ENCODE measurements around the gene DOCK11. TPM values are rescaled to one million over a fixed set of nuclear protein-coding genes. Genes with fewer than 3 reads are reported as not detected.

DOCK11 gene
- total RNA-seq, 4 donors from 2014 or later = 13.1 to 33.1 (median 25.4) TPM

DNA sequence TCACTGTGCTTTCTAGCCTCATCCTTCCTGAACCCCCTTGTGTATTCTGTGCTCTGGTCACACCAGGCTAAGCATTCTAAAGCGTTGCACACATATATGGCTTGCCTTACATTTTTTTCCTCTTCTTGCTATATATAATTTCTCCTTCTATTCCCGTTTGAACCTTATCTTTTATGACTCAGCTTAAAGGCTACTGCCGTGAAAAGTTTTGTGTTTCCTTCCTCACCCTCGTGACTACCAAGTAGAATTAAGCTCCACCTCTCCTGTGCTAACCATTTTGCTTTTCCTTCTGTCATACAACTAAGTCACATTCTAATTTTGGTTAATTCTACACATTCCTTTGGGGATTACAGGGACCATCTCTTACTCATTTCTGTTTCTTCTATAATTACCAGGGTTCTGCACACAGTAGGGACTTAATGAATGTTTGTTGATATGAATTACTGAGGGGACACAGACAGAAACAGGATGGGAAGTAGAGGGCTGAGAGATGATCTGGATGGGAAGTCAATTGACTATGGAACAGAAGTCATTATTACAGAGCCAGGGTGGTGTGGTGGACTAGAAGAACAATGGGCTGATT lies 67.1 kb downstream of the DOCK11 start:
- Histone ChIP-seq H3K4me3 (no peak overlapping the region), H3K27ac (no peak overlapping the region)
- intact Hi-C loops (cut with DNase I; ENCODE audit: low total_unique reads) = no loop called here

GRCh38 chrX:118564498-118564897 lies 68.9 kb downstream of the DOCK11 start:
- H3K4me1 ChIP-seq = no peaks in the 10 kb centered on the region
- H3K27ac ChIP-seq = no peak overlapping the region
- no peaks in the 10 kb centered on the region for H3K36me3 ChIP-seq
- intact Hi-C loops (cut with DNase I; ENCODE audit: low total_unique reads) = no loop called here
- DNase-seq = no peak
- H3K27me3 ChIP-seq = no peaks in the 10 kb centered on the region
- no peaks in the 10 kb centered on the region for H3K9me3 ChIP-seq
- no peak for TF ChIP-seq POLR2A (IDR thresholded peaks at IDR 0.05)
- TF ChIP-seq, protein P1, sequence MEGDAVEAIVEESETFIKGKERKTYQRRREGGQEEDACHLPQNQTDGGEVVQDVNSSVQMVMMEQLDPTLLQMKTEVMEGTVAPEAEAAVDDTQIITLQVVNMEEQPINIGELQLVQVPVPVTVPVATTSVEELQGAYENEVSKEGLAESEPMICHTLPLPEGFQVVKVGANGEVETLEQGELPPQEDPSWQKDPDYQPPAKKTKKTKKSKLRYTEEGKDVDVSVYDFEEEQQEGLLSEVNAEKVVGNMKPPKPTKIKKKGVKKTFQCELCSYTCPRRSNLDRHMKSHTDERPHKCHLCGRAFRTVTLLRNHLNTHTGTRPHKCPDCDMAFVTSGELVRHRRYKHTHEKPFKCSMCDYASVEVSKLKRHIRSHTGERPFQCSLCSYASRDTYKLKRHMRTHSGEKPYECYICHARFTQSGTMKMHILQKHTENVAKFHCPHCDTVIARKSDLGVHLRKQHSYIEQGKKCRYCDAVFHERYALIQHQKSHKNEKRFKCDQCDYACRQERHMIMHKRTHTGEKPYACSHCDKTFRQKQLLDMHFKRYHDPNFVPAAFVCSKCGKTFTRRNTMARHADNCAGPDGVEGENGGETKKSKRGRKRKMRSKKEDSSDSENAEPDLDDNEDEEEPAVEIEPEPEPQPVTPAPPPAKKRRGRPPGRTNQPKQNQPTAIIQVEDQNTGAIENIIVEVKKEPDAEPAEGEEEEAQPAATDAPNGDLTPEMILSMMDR (IDR thresholded peaks at IDR 0.05) = no peak
- H3K4me3 ChIP-seq = no peak overlapping the region

More for the DNA sequence above, 67.1 kb downstream of the DOCK11 start:
- no peaks in the 10 kb centered on the region for H3K27me3 ChIP-seq
- no peaks in the 10 kb centered on the region for H3K36me3 ChIP-seq
- H3K9me3 ChIP-seq = no peaks in the 10 kb centered on the region
- no peaks in the 10 kb centered on the region for H3K4me1 ChIP-seq
- TF ChIP-seq, protein P1 (IDR thresholded peaks at IDR 0.05) = no peak
- no peak for TF ChIP-seq POLR2A (IDR thresholded peaks at IDR 0.05)
- no peak for DNase-seq

DNA sequence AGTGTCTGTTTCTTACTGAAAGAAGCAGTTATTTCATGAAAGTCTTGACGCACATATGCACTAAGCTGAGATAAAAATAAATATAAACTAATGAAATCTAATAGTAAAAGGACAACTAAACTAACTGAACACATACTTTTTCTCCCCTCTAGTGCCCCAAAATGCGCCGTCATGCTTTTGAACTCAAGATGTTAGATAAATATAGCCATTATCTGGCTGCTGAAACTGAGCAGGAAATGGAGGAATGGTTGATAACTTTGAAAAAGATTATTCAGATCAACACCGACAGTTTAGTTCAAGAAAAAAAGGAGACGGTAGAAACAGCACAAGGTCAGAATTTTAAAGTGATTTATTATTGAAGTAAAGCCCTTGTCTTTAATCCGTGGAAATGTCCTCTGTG lies 70.2 kb downstream of the DOCK11 start:
- no peaks in the 10 kb centered on the region for H3K36me3 ChIP-seq

GRCh38 chrX:118566359-118566758 lies 70.7 kb downstream of the DOCK11 start:
- no peaks in the 10 kb centered on the region for H3K4me1 ChIP-seq
- H3K27ac ChIP-seq = no peak overlapping the region
- no peaks in the 10 kb centered on the region for H3K36me3 ChIP-seq
- no peak for TF ChIP-seq POLR2A (IDR thresholded peaks at IDR 0.05)
- TF ChIP-seq, protein P1 (IDR thresholded peaks at IDR 0.05) = no peak
- no peak for DNase-seq
- intact Hi-C loops (cut with DNase I; ENCODE audit: low total_unique reads) = no loop called here
- H3K9me3 ChIP-seq = no peaks in the 10 kb centered on the region
- no peak overlapping the region for H3K4me3 ChIP-seq
- H3K27me3 ChIP-seq = no peaks in the 10 kb centered on the region

More for the DNA sequence above, 70.2 kb downstream of the DOCK11 start:
- Histone ChIP-seq H3K27me3 (no peaks in the 10 kb centered on the region), H3K4me1 (no peaks in the 10 kb centered on the region), H3K9me3 (no peaks in the 10 kb centered on the region), H3K27ac (no peak overlapping the region), H3K4me3 (no peak overlapping the region)
- intact Hi-C loops (cut with DNase I; ENCODE audit: low total_unique reads) = no loop called here
- TF ChIP-seq, protein P1 (IDR thresholded peaks at IDR 0.05) = no peak
- TF ChIP-seq POLR2A (IDR thresholded peaks at IDR 0.05) = no peak
- no peak for DNase-seq

DNA sequence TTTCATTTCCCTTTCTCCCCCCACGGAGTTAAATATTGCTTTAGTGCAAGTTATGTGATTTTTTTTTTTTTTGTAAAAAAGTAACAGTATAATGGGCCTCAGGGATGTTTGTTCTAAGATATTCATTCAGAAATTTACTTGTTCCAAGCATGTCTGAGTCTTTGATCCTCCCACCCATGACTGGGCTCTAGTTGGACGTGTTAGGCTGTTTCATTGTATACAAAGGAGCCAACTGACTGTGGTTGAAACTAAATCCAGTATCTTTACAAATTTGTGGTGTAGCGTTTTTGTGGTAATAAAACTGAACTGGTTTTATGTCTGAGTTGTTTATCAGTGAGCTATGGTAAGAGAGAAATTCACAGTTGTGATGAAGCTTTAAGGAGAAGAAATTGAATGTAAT lies 74.1 kb downstream of the DOCK11 start:
- Histone ChIP-seq H3K27ac (no peak overlapping the region), H3K9me3 (no peaks in the 10 kb centered on the region), H3K4me1 (no peaks in the 10 kb centered on the region), H3K27me3 (no peaks in the 10 kb centered on the region), H3K4me3 (no peak overlapping the region), H3K36me3 (no peaks in the 10 kb centered on the region)
- intact Hi-C loops (cut with DNase I; ENCODE audit: low total_unique reads) = no loop called here
- no peak for DNase-seq
- no peak for TF ChIP-seq POLR2A (IDR thresholded peaks at IDR 0.05)
- TF ChIP-seq, protein P1 (IDR thresholded peaks at IDR 0.05) = no peak

Data from uterus (tissue), 4 donors.